Activated B cell treated with CpG ODN at 0.5 μM for 24 hours (primary cell): ENCODE results near the gene KCNMA1. TPM values are rescaled to one million over a fixed set of nuclear protein-coding genes. Genes with fewer than 3 reads are reported as not detected.

ENCODE experiments used
- ATAC-seq: fragments of 200-7000 bp; cut with Tn5 transposase; one replicate; pipeline ENCODE4 v1.10.0; 2021; ENCODE audit warnings: low read depth, mild to moderate bottlenecking, moderate library complexity
- CTCF ChIA-PET: fragments of 350-600 bp; sonication (Branson Sonifier 250); formaldehyde crosslinking; loops from one replicate; lab custom pipeline; 2021; ENCODE audit warnings: antibody characterized with exemption; lab: Charles Lee
- POLR2A ChIA-PET: fragments of 350-600 bp; sonication (Branson Sonifier 250); formaldehyde crosslinking; loops from one replicate; lab custom pipeline; 2021; ENCODE audit warnings: antibody characterized with exemption; lab: Charles Lee
- DNase-seq: peaks from one replicate; pipeline ENCODE4 v3.0.0; 2022
- H3K27ac Mint-ChIP-seq: one replicate; pipeline ENCODE4 v1.8.0; 2020; ENCODE audit warnings: mixed read lengths
- H3K27me3 Mint-ChIP-seq: one replicate; pipeline ENCODE4 v1.8.0; 2021; ENCODE audit warnings: mixed read lengths
- H3K36me3 Mint-ChIP-seq: one replicate; pipeline ENCODE4 v1.8.0; 2021; ENCODE audit warnings: low read depth, mixed read lengths
- H3K4me1 Mint-ChIP-seq: one replicate; pipeline ENCODE4 v1.8.0; 2021; ENCODE audit warnings: mixed read lengths
- H3K4me3 Mint-ChIP-seq: one replicate; pipeline ENCODE4 v1.8.0; 2020; ENCODE audit warnings: mild to moderate bottlenecking, mixed read lengths
- H3K9me3 Mint-ChIP-seq: one replicate; pipeline ENCODE4 v1.8.0; 2020; ENCODE audit warnings: mixed read lengths
- intact Hi-C: fragments of 100-400 bp; cut with micrococcal nuclease; formaldehyde crosslinking; loops from one replicate; pipeline ENCODE4 v1.15.1; 2024
- total RNA-seq: library from RNA; stranded (reverse); gene quantifications from 2 replicates; pipeline ENCODE4 v1.2.3, GENCODE V29; 2022
- TF ChIP-seq, protein P1 (sequence below): fragments of 200-600 bp; IDR thresholded peaks from one replicate; pipeline ENCODE4 v1.8.0; 2022; ENCODE audit warnings: antibody characterized with exemption, mild to moderate bottlenecking

The KCNMA1 gene
- total RNA-seq, 1 donor from 2014 or later, result 3.7 TPM

DNA sequence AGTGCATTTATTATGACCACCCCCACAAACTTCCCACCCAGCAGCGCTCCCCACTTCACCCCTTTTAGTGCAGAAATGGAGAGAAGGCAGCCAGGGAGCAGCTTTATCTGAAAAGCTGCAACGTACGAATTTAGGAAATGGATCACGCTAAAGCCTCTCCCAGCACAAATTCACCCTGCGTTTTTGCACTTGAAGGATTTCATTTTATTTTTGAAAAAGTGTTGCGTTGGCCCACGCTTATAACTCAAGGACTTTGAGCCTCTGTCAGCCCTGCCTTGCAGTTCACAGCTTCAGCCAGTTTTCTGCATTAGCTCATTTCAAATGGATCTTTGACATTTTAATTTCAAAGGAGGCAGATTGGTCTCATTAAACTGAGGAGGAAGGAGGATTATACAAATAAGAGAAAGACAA is 556.1 kb downstream of the KCNMA1 start:
- ChIA-PET CTCF (no interaction called here), POLR2A (no interaction called here)
- Mint-ChIP-seq H3K4me3 (no peak overlapping the region), H3K27ac (no peak overlapping the region), H3K4me1 (no peaks in the 10 kb centered on the region), H3K36me3 (no peaks in the 10 kb centered on the region), H3K9me3 (no peaks in the 10 kb centered on the region), H3K27me3 (no peaks in the 10 kb centered on the region)
- no peak for ATAC-seq
- DNase-seq, result no peak
- TF ChIP-seq, protein P1, sequence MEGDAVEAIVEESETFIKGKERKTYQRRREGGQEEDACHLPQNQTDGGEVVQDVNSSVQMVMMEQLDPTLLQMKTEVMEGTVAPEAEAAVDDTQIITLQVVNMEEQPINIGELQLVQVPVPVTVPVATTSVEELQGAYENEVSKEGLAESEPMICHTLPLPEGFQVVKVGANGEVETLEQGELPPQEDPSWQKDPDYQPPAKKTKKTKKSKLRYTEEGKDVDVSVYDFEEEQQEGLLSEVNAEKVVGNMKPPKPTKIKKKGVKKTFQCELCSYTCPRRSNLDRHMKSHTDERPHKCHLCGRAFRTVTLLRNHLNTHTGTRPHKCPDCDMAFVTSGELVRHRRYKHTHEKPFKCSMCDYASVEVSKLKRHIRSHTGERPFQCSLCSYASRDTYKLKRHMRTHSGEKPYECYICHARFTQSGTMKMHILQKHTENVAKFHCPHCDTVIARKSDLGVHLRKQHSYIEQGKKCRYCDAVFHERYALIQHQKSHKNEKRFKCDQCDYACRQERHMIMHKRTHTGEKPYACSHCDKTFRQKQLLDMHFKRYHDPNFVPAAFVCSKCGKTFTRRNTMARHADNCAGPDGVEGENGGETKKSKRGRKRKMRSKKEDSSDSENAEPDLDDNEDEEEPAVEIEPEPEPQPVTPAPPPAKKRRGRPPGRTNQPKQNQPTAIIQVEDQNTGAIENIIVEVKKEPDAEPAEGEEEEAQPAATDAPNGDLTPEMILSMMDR, result no peak
- intact Hi-C loops, result no loop called here

DNA sequence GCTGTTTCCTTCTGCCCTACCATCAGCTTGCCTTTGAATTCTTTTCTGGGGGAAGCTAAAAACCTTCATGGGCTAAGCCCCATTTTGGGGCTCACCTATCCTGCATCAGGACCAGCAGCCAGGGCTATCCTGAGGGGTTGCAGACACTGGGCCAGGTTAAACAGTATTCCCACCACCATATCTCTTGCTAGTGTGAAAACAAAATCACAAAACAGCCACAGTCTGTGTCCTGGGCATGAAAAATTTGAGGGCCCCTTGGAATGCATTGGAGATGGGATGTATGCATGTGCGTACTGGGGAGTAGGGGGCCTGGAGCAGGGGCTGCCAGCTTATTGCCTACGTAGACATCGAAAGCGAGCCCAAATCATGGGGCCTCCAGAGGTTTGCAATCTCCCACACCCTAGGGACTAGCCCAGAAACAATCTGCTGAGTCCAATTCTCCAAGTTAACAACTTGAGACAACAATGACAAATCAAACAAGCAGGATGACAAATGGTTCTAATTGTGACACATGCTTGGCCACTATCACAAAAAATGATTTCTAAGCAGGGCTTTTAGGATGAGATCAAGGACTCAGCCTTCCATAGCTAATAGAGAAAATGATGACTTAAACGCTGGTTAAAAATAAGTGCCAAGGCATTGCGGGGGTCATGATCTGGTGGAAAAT is 557.1 kb downstream of the KCNMA1 start:
- ChIA-PET POLR2A (no interaction called here), CTCF (no interaction called here)
- Mint-ChIP-seq H3K36me3 (no peaks in the 10 kb centered on the region), H3K4me1 (no peaks in the 10 kb centered on the region), H3K4me3 (no peak overlapping the region), H3K9me3 (no peaks in the 10 kb centered on the region), H3K27me3 (no peaks in the 10 kb centered on the region), H3K27ac (no peak overlapping the region)
- DNase-seq, result no peak
- no peak for ATAC-seq
- intact Hi-C loops, result no loop called here
- TF ChIP-seq, protein P1, result no peak

DNA sequence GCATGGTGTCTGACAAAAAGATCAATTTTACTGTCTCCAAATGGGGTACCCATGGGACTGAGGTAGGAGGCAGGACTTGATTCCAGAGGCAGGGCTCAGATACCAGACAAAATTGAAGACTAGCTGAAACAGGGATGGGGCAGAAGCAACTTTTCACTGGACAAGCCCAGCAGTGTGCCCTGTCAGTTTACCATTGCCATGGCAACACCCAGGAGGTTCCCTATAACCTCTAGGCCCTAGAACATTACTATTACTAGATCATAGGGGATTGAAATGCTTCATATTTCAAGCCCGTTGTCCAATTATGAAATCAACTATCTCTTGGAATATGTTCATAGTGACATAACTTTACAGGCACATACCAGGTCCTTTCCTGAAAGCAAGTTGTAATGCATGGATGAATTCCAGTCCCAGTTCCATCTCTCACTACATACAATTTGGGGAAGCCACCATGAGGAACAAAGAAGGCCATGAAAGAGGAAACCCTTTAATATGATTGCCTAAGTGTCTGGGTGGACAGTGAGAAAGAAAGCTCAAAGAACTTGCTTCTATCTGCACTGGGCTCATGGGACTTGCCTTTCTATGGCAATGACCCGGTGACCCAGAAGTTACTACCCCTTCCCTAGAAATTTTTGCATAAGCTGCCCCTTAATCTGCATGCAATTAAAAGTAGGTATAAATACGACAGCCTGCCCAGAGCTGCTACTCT is 557.9 kb downstream of the KCNMA1 start:
- ChIA-PET CTCF (no interaction called here), POLR2A (no interaction called here)
- no peak for DNase-seq
- Mint-ChIP-seq H3K4me1 (no peaks in the 10 kb centered on the region), H3K4me3 (no peak overlapping the region), H3K9me3 (no peaks in the 10 kb centered on the region), H3K27me3 (no peaks in the 10 kb centered on the region), H3K36me3 (no peaks in the 10 kb centered on the region), H3K27ac (no peak overlapping the region)
- no peak for ATAC-seq
- intact Hi-C loops, result no loop called here
- TF ChIP-seq, protein P1, result no peak

DNA sequence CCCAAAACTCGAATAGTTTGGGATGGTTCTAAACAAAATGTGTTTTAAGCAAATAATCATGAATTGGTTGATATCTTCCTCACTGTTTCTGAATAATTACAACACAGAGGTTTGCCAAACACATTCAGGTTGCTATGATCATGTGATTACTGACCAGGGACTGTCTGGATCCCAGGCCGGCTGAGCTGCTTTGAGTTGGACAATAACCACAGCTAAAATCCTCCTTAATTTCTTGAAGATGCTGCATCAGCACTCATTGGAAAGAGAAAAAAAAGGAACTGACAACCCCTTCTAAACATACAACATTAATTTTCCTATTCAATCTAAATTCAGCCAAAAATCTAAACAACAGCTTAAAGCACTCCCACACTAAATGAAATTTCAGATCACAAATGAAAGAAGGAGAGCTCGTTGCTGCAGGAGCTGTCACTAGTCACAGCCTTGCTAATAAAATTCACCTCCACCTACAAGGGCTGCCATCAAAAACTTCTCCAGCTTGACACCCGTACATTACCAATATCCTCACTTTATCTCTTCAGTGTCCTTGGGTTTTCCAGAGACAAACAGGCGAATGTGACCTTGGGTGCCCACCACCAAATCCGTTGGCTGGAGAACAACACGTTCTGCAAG is 560.2 kb downstream of the KCNMA1 start:
- H3K4me1 Mint-ChIP-seq, result no peaks in the 10 kb centered on the region
- no peaks in the 10 kb centered on the region for H3K27me3 Mint-ChIP-seq
- CTCF ChIA-PET, result no interaction called here

DNA sequence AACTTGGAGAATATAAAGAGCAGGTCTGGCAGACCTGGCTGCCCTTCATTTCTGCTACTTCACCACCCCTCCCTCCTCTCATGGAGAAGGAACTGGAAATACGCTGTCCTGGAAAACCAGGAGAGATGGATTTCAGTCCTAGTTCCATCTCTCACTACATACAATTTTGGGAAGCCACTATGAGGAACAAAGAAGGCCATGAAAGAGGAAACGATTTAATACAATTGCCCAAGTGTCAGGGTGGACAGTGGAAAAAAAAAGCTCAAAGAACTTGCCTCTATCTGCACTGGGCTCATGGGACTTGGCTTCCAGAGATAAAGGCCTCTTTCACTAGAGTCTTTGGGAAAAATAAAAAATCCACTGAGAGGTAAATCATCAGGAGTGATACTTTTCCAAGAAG is 561.7 kb downstream of the KCNMA1 start:
- intact Hi-C loops, result no loop called here
- Mint-ChIP-seq H3K4me1 (no peaks in the 10 kb centered on the region), H3K36me3 (no peaks in the 10 kb centered on the region), H3K27me3 (no peaks in the 10 kb centered on the region), H3K9me3 (no peaks in the 10 kb centered on the region), H3K27ac (no peak overlapping the region), H3K4me3 (no peak overlapping the region)
- ChIA-PET CTCF (no interaction called here), POLR2A (no interaction called here)
- no peak for DNase-seq
- TF ChIP-seq, protein P1, result no peak
- no peak for ATAC-seq

More for the DNA sequence above, 560.2 kb downstream of the KCNMA1 start:
- Mint-ChIP-seq H3K4me3 (no peak overlapping the region), H3K36me3 (no peaks in the 10 kb centered on the region), H3K27ac (no peak overlapping the region), H3K9me3 (no peaks in the 10 kb centered on the region)
- DNase-seq, result no peak
- POLR2A ChIA-PET, result no interaction called here
- intact Hi-C loops, result no loop called here
- TF ChIP-seq, protein P1, result no peak
- no peak for ATAC-seq
